GM12873 (cell line): Measurements from ENCODE around the gene DYNLT1.

Source experiments
- TF ChIP-seq, protein P1 (sequence below): IDR thresholded peaks from 2 replicates; pipeline ENCODE4 v1.5.1; 2012; ENCODE audit warnings: low read depth, mild to moderate bottlenecking, moderate library complexity, low read length, control low read depth; ENCODE audit not compliant: insufficient read depth; ENCODE audit errors: missing control alignments

The DYNLT1 gene

DNA sequence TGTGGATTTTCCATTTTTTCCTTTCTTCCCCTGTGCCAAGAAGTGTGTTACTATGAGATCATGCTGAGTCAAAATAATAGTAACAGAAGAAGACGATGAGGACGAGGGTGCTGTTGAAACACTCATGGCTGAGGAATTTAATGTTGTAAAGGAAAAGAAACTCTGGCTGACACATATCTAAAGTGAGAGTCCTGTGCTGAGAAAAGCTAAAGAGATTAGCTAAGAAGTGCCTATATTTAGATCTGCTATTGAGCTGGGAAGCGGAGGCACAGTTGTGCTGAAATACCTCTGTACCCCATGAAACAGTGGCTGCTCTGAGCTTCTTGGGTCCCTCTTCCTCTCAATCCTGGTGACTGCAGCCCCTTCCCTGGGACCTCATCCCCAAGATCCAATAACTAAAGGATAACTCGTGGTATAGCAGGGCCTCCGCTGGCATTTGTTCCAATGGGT lies 4.2 kb upstream of the DYNLT1 start:
- TF ChIP-seq, protein P1, sequence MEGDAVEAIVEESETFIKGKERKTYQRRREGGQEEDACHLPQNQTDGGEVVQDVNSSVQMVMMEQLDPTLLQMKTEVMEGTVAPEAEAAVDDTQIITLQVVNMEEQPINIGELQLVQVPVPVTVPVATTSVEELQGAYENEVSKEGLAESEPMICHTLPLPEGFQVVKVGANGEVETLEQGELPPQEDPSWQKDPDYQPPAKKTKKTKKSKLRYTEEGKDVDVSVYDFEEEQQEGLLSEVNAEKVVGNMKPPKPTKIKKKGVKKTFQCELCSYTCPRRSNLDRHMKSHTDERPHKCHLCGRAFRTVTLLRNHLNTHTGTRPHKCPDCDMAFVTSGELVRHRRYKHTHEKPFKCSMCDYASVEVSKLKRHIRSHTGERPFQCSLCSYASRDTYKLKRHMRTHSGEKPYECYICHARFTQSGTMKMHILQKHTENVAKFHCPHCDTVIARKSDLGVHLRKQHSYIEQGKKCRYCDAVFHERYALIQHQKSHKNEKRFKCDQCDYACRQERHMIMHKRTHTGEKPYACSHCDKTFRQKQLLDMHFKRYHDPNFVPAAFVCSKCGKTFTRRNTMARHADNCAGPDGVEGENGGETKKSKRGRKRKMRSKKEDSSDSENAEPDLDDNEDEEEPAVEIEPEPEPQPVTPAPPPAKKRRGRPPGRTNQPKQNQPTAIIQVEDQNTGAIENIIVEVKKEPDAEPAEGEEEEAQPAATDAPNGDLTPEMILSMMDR: no peak

DNA sequence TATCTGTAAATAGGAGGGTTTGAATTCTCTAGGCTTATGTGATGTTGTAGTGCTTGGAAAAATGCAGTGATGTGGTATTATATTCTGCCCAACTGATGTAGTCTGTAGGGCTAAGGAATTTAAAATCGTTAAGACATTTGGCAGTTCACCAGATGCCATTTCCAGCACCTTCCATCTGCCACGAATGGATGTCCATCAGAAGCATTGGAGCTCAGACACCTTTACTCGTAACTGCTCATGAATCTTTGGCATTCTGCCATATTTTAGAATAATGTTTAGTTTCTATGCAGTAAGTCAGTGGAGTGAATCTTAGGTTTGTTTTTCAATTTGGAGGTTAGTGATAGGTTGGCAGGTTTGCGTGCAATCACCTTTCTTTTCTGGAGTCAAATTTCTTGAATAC lies 3.0 kb upstream of the DYNLT1 start:
- TF ChIP-seq, protein P1: no peak

DNA sequence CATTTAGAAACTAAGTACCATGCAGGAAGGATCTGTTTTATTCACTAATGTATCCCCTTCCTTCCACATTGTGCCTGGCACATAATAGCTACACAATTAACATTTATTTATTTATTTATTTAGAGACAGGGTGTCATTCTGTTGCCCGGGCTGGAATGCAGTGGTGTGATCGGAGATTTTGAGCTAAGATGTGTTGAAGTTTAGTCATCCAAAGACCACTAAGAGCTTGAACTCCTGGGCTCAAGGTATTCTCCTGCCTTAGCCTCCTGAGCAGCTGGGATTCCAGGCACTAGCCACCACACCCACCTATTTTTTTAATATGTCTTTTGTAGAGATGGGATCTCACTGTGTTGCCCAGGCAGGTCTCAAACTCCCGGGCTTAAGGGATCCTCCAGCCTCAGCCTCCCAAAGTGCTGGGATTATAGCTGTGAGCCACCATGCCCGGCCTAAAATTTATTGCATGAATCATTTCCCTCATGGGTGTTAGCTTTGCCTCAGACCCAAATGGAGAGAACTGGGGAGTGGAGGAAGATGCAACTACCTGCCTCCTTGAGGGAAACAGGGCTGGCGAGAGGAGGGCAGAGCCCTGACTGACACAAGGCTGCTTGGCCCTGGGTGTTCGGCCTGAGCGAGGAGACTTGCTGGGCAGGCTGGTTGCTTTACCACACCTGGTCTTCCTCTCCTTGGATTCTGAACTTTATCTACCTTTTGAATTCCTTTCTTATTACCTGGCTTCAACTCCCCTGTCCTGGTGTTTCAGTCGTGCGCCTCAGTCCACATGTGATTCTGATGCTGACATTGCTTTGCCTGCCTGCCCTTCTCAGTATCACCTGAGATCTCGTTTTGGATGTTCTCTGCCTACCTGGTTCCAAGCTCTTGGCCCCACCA lies 1.7 kb upstream of the DYNLT1 start:
- TF ChIP-seq, protein P1: no peak

DNA sequence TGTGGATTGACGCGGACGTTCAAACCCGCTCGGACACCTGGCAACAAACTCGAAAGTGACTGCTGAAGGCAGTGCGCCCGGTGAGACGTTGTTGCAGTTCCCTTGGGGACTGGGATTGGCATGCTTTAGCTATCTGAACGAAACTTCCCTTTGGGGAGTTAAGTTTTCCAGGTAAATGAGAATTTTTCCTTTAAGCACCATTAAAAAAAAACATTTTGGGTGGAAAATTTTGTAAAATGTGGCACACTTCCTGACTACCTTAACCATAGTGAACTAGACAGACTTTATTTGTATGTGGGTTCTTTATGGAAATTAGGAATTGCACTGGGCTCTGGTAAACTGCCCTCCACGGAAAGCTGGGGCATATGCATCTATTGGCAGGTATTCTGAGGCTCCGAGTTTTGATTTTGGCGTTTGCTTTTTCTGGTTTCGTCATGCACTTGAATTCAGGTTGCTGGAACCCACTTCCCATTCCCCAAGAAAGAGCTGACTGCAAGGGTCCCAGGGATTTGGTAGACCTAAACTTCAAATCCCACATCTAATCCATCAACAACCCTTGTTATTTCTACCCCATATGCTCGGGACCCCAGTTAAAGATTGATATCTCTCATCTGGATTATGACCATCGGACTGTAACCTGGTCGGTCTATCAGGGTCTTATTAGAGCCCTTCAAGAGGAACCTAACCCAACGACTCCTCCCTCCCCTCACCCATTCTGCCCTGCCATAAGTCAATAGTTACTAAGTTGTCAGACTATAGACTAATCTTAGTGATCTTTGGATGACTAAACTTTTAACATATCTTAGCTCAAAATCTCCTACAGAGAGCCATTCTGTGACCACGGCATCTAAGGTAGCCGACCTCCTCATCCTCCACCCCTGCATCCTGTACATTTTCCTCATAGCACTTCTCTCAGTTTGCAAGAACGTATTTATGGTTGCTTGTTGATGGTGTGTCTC lies 800 bp upstream of the DYNLT1 start:
- TF ChIP-seq, protein P1: no peak

DNA sequence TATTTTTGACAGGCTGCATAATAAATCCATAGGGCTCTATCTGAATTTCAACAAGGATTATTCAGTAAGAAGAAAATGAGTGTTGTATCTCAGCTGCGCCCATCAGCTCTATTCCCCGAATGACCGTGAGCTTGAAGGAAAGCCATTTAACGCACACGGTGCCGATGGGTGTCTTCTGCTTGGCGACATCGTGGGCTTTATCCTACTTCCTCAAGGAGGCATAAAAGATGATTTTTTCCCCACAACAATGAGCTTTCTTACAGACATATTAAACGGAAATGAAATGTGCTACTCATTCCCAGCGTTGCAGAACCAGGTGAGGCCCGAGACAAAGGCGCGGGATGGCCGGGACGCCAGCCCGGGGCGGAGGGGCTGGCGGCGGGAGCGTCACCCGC lies 710 bp downstream of the DYNLT1 start:
- TF ChIP-seq, protein P1: no peak

DNA sequence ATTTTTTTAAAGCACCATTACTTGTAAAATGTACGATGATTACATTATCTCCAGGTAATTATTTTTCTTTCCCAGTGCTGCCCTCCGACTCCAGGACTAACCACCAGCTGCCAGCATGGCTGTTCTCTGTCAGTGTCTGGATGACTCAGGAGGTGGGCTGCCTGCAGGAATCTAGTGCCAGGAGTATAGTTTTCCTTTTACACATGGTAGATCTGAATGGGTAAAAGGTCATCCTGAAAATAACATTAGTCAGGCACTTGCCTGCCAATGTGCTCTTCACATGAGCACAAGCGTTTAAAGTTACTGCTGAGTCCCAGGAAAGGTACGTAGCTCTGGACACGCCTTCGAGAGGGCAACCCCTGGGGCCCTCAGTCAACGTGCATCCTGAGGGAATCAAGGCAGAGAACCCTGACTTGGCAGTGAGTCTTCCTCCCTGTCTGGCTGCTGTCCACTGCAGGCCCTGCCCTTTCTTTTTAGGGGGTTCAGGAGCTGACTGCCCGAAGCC lies 2.4 kb downstream of the DYNLT1 start:
- TF ChIP-seq, protein P1: no peak

DNA sequence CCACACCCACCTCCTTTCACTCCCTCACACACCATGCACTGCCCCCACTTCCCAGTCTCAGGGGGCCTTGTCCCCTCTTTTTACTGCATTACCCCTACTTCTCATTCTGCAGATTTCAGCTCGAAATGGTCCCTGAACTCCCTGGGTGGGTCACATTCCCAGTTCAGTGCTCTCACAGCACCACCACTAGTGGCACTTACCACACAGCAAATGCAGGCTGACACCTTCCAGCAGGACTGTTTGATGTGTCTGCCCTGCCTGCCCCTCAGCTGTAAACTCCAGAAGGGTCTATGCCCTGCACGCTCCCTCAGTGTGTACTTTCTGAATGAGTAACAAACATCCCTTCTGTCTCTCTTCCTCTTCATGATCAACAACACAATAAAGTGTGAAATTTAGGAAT lies 4.0 kb downstream of the DYNLT1 start:
- TF ChIP-seq, protein P1: no peak
